Smooth muscle cell (in vitro differentiated cells): Measurements from ENCODE around the gene RGMB. TPM values are rescaled to one million over a fixed set of nuclear protein-coding genes. Genes with fewer than 3 reads are reported as not detected.

Source experiments
- DNase-seq: peaks from one replicate; lab custom pipeline; 2025; ENCODE audit not compliant: unreplicated experiment; lab: John Stamatoyannopoulos, UW
- H2AFZ ChIP-seq: fragments of 200-600 bp; sonication (generic); 2 replicates; pipeline ENCODE4 v1.6.0; 2016; ENCODE audit warnings: antibody characterized with exemption, low read depth, mild to moderate bottlenecking
- H3F3A ChIP-seq: fragments of 200-600 bp; sonication (generic); 2 replicates; pipeline ENCODE4 v1.6.0; 2017; ENCODE audit warnings: antibody characterized with exemption, low read depth
- H3K27ac ChIP-seq: fragments of 200-600 bp; sonication (generic); 2 replicates; pipeline ENCODE4 v1.5.1; 2016; ENCODE audit warnings: low read depth, mild to moderate bottlenecking
- H3K27me3 ChIP-seq: fragments of 200-600 bp; sonication (generic); 2 replicates; pipeline ENCODE4 v1.6.1; 2016; ENCODE audit warnings: low read depth, mild to moderate bottlenecking
- H3K36me3 ChIP-seq: fragments of 200-600 bp; sonication (generic); 2 replicates; pipeline ENCODE4 v1.5.1; 2016; ENCODE audit warnings: low read depth
- H3K4me1 ChIP-seq: fragments of 200-600 bp; sonication (generic); 2 replicates; pipeline ENCODE4 v1.5.1; 2016; ENCODE audit warnings: low read depth
- H3K4me2 ChIP-seq: fragments of 200-600 bp; sonication (generic); 2 replicates; pipeline ENCODE4 v1.6.0; 2016; ENCODE audit warnings: mild to moderate bottlenecking
- H3K4me3 ChIP-seq: fragments of 200-600 bp; sonication (generic); 2 replicates; pipeline ENCODE4 v1.5.1; 2016; ENCODE audit warnings: mild to moderate bottlenecking
- H3K79me2 ChIP-seq: fragments of 200-600 bp; sonication (generic); 2 replicates; pipeline ENCODE4 v1.6.0; 2016; ENCODE audit warnings: low read depth, mild to moderate bottlenecking
- H3K9ac ChIP-seq: fragments of 200-600 bp; sonication (generic); 2 replicates; pipeline ENCODE4 v1.6.0; 2016; ENCODE audit warnings: low read depth
- H3K9me3 ChIP-seq: fragments of 200-600 bp; sonication (generic); replicated peaks from 2 replicates; pipeline ENCODE4 v1.5.1; 2016; ENCODE audit warnings: low read depth
- H4K20me1 ChIP-seq: fragments of 200-600 bp; sonication (generic); 2 replicates; pipeline ENCODE4 v1.6.0; 2016; ENCODE audit warnings: low read depth
- CTCF ChIP-seq: fragments of 200-600 bp; sonication (generic); IDR thresholded peaks from 2 replicates; pipeline ENCODE4 v1.5.1; 2017; ENCODE audit warnings: borderline replicate concordance, mild to moderate bottlenecking, antibody characterized with exemption; ENCODE audit not compliant: insufficient read depth, poor library complexity, severe bottlenecking
- WGBS: methylation state at CpG from one replicate; pipeline ENCODE4 v1.1.7; 2016; ENCODE audit warnings: low lambda C conversion rate; 5-methylcytosine and 5-hydroxymethylcytosine counted together
- polyA plus RNA-seq: library from polyadenylated mRNA; unstranded; fragments of >200 nt; fragmentation: Nextera tagmentation; extraction: Ambion mirVana; gene quantifications from 2 replicates; pipeline ENCODE4 v1.2.1, GENCODE V29; 2016
- total RNA-seq: library from RNA; depleted of rRNA; stranded (reverse); fragments of >200 nt; gene quantifications from 2 replicates; pipeline ENCODE4 v1.2.3, GENCODE V29; 2014

The RGMB gene
- total and polyA plus RNA-seq, 2 experiments from 2014 or later: 8.0 to 11.2 TPM

DNA sequence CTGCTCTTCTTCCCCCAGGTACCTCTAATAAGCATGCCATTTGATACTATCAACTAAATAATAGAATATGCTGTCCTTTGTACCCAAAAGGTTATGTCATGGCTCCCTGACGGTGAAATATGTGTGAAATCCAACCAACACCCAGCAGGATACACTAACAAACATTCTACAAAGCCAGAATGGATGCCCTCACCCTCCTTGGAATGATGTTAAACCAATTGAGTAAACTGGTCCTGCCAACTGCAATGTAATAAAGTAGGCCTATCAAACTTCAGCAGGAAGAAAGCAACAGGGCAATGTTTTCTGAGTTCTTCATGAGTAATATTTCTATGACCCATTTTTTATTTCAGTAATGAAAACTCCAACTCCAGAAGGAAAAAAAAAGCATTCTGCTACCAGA is 24.9 kb downstream of the RGMB start:
- Histone ChIP-seq H2AFZ (no peak overlapping the region), H4K20me1 (no peaks in the 10 kb centered on the region), H3K9me3 (no peaks in the 10 kb centered on the region), H3K27ac (no peak overlapping the region), H3F3A (no peaks in the 10 kb centered on the region), H3K4me3 (no peak overlapping the region), H3K79me2 (no peaks in the 10 kb centered on the region), H3K27me3 (no peaks in the 10 kb centered on the region), H3K36me3 (no peaks in the 10 kb centered on the region), H3K4me2 (no peak overlapping the region), H3K4me1 (no peaks in the 10 kb centered on the region), H3K9ac (no peak overlapping the region)
- no peak for TF ChIP-seq CTCF
- WGBS: 32% methylated on average over 1 of the region's 1 CpG
- DNase-seq: no peak

DNA sequence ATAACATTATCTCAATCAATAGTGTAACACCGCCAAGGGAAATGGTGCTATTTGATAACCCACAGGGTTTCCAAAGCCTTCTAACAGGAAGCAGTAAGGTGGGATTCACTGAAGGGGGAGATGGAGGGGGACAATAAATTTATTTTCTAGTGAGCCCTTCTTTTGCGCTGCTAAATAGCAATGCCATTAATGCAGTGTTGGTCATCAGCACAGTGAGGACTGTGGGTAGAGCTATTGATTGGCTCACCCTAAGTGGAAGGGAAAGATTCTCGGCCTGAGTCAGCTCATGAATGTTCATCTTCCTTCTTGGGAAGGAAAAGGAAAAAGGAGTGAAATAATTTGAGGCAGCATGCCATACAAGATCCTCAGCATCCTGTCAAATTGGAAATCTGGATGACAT is 25.4 kb downstream of the RGMB start:
- DNase-seq: no peak
- Histone ChIP-seq H3K79me2 (no peaks in the 10 kb centered on the region), H3K9me3 (no peaks in the 10 kb centered on the region), H3K27ac (no peak overlapping the region), H3K4me2 (no peak overlapping the region), H3K9ac (no peak overlapping the region), H3K4me3 (no peak overlapping the region), H3K4me1 (no peaks in the 10 kb centered on the region), H3F3A (no peaks in the 10 kb centered on the region), H4K20me1 (no peaks in the 10 kb centered on the region), H3K36me3 (no peaks in the 10 kb centered on the region), H2AFZ (no peak overlapping the region), H3K27me3 (no peaks in the 10 kb centered on the region)
- WGBS: 96% methylated on average over 3 of the region's 3 CpGs
- no peak for TF ChIP-seq CTCF

- Histone ChIP-seq H3K36me3 (no peaks in the 10 kb centered on the region), H3K4me1 (no peaks in the 10 kb centered on the region), H3K27me3 (no peaks in the 10 kb centered on the region), H3K27ac (no peak overlapping the region), H4K20me1 (no peaks in the 10 kb centered on the region), H3K9me3 (no peaks in the 10 kb centered on the region), H3K4me2 (no peak overlapping the region), H3F3A (no peaks in the 10 kb centered on the region), H2AFZ (no peak overlapping the region), H3K4me3 (no peak overlapping the region), H3K79me2 (no peaks in the 10 kb centered on the region), H3K9ac (no peak overlapping the region)
- 93% methylated on average over 2 of the region's 2 CpGs for WGBS
- TF ChIP-seq CTCF: no peak
- DNase-seq: no peak
Measured at GRCh38 chr5:98804066-98804465, 30.6 kb downstream of the RGMB start.

DNA sequence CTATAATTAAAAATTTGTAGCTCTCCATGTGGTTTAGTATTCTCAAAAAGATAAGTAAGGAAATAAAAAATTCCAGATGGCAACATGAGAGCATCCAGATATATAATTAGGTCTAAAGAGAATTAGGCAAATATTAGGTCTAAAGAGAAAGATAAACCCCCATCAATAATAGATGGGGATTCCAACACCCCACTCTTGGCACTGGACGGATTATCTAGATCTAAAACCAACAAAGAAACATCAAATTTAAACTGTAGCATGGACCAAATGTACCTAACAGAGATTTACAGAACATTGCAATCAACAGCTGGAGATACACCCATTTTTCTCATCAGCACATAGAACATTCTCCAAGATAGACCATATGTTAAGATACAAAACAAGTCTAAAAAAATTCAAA is 31.6 kb downstream of the RGMB start:
- H4K20me1 ChIP-seq: no peaks in the 10 kb centered on the region
- no peaks in the 10 kb centered on the region for H3K36me3 ChIP-seq
- TF ChIP-seq CTCF: no peak
- no peak overlapping the region for H3K4me3 ChIP-seq
- no peaks in the 10 kb centered on the region for H3K27me3 ChIP-seq
- H3K4me2 ChIP-seq: no peak overlapping the region
- WGBS: 43% methylated on average over 1 of the region's 1 CpG
- no peaks in the 10 kb centered on the region for H3K79me2 ChIP-seq
- no peak overlapping the region for H3K9ac ChIP-seq
- H3K4me1 ChIP-seq: no peaks in the 10 kb centered on the region
- no peaks in the 10 kb centered on the region for H3K9me3 ChIP-seq
- no peak for DNase-seq
- H2AFZ ChIP-seq: no peak overlapping the region
- no peak overlapping the region for H3K27ac ChIP-seq
- H3F3A ChIP-seq: no peaks in the 10 kb centered on the region
